Femur (tissue), 1 donor: ENCODE measurements around the gene VSIG10L2.
"Not testable (repeated sequence)": the region's sequence is repeated elsewhere in the genome, so short reads cannot be mapped to it uniquely, and the experiment has no call there.

Experiments used
- DNase-seq: peaks from one replicate; pipeline ENCODE4 v3.0.0-alpha.2; 2017

Gene VSIG10L2

DNA sequence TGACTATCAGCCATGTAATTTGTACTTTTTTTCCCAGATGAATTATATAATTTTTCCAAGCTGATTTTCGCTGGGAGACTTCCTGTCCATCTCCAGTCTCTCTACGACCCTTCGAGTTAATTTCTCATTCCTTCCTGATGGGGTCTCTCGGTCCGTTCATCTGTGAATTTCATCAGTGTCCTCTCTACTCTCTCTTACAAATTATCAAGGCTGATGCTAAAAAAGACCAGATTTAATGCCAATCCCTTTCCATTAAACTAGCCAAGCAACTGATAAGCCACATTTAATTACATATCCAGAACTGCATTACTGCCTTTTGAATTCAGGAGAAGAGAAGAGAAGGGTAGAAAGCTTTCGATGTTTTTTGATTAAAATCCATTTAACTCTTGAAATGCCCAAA lies 25.8 kb downstream of the VSIG10L2 start:
- no peak for DNase-seq

DNA sequence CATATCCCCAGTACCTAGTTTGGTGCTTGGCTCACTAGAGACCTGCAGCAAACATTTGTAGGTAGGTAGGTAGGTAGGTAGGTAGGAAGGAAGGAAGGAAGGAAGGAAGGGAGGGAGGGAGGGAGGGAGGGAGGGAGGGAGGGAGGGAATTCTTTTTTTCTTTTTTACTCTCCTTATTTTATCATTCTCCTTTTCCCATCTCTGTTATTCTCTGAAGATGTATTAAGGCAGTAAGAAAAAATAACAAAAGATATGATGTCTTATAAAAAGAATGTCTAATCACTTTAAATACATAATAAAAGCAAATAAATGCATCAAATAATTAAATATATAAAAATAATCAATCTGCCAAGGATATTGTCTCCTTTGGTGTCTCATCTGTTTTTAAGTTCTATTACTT lies 28.4 kb downstream of the VSIG10L2 start:
- DNase-seq = no peak

DNA sequence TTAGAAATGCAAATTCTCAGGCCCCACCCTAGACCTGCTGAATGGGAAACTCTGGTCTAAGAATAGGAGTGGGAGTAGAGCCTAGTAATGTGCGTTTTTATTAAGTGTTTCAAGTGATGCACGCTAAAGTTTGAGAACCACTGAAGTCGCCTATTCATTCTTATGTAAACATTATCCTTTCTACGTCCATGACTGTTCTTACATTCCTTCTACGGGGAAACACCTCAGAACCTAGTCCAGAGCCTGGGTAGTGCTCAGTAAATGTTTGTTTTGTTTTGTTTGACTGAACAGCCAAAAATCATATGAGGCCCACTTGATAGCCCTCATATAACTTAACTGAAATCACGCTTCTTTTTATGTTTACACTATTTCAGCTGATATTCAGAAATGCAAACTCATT lies 29.8 kb downstream of the VSIG10L2 start:
- no peak for DNase-seq

DNA sequence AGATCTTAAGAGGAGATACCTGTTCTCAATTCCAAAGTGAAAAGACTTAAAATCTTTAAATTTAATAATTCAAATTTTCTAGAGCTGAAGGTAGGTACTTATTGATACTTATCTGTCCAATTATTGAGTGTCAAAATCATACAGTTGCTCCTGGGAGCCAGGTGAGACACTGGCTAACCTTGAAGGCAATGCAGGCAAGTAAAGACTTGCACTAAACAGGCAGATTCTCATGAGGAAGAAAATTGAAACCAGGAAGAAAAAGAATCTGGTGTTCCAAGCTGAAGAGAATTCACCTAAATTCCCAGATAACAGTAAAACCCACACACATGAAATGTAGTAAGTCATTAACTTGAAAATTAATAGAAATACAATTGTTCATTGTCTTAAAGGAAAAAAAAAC lies 30.3 kb downstream of the VSIG10L2 start:
- DNase-seq = no peak

DNA sequence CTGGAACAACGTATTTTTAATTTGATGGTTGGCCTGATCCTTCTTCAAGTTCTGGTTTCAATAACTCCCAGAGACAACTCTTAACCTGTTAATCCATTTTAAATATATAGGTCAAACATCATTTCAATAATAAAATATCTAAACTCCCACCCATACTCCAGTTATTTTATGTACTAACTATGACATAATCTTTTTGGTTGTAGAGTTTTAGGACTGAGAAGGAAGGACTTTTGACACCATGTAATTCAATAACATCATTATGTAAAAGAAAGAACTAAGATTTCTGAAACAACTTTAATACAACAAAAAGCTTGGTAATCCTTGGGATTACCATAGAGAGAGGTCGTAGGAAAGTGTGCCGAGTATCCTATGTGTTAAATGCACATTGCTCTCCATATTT lies 31.5 kb downstream of the VSIG10L2 start:
- no peak for DNase-seq

DNA sequence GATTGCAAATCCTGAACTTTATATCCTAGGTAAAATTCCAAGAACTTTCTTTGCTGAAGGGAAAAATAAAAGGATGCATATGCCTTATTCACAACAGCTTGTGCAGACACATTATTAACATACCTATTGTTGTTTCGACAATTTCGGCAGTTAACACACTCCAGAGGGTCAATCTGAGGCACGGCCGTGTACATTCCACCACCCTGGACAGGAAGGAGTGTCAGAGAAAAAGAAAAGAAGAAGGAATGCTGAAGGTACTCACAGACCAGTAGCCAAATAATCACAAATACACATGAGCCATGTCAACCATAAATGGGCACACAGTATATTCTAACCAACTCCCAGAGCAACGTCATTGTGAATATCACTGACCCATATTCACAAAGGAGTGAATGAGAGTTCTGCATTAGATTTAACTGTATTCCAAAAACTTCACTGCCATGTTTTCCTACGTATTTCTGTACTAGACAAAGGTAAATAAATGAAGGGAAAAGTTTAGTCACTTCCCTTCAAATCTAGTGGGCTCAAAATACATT lies 32.4 kb downstream of the VSIG10L2 start:
- no peak for DNase-seq

DNA sequence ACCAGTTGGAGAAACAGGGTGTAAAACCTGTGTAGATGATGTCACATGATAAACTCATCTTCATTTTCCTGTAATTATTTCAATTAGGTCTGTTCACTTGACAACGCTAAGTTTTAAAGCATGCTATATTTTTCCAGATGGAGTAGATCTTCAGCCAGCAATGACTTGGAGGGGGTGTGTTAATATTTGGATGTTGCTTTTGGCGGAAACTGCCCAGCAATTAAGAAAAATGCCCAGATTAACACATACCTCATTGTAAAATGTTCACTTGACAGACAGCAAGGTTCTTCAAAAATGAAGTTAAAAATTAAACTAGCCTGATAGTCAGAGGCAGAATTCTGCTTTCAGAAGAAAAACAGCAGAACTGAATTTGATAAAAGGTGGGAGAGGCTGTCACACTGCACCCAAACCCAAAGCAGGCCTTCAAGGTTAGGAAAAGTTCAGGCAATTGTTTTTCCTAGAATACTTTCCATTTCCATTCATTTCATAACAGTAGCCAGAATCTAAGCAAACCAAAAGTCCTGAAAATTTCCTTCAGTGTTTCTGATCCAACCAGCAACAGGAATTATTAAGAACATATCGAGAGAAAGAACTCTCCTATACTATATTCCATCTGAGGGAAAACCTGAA lies 33.0 kb downstream of the VSIG10L2 start:
- no peak for DNase-seq

DNA sequence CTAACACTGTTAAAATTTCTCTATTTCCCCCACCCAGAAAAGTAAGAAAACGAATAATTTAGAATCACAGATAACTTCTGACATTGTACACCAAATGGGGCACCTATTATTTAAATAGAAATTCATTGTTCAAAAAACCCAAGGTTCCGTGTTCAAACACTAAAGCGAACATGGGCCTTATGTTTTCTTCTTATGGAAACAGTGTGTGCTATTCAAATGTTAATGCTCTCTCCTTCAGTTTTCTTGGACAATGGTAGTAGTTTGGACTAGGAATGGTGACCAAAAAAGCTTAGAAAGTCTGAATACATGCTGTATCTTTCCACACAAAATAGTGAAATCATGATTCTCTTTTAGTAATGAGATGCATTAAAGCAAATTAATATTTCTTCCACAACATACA lies 33.7 kb downstream of the VSIG10L2 start:
- DNase-seq = no peak

DNA sequence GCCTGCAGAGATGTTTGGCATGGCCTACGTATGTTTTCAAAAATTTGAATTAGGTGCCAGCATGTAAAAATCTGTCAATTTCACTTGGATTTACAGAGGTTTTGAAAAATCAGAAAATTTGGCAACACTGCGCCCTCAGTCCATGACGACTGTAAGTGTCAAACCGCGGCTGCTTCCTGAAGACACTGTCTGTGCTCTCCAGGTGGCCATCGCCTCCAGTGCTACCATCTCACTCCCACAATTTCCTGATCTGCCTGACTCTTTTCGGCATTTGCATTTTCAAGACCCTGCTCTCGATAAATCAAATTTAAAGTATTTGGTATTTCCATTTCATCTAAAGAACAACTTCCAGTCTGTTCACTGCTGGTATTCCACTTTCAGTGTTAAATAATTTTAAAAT lies 34.6 kb downstream of the VSIG10L2 start:
- DNase-seq = no peak

DNA sequence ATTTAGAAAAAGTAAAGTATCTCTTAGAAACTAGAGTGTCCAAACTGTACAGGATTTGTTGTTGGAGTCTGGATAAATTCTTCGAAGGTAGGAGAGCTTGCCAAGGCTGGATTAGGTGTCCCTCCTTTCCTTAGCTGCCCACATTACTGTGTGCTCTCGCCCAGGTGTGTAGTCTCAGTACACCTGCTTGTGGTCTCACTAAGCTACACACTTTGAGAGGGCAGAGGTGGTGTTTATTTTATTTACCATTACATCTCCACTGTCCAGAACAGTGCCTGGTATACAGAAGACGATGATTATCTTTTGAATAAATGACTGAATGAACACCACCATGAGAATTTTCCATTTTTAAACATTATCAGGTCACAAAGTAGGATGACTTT lies 36.5 kb downstream of the VSIG10L2 start:
- no peak for DNase-seq

DNA sequence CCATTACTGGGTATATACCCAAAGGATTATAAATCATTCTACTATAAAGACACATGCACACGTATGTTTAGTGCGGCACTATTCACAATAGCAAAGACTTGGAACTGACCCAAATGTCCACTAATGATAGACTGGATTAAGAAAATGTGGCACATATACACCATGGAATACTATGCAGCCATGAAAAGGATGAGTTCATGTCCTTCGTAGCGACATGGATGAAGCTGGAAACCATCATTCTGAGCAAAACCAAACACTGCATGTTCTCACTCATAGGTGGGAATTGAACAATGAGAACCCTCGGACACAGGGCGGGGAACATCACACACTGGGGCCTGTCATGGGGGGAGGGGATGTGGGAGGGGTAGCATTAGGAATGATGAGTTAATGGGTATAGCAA lies 40.1 kb downstream of the VSIG10L2 start:
- DNase-seq = not testable (repeated sequence)

DNA sequence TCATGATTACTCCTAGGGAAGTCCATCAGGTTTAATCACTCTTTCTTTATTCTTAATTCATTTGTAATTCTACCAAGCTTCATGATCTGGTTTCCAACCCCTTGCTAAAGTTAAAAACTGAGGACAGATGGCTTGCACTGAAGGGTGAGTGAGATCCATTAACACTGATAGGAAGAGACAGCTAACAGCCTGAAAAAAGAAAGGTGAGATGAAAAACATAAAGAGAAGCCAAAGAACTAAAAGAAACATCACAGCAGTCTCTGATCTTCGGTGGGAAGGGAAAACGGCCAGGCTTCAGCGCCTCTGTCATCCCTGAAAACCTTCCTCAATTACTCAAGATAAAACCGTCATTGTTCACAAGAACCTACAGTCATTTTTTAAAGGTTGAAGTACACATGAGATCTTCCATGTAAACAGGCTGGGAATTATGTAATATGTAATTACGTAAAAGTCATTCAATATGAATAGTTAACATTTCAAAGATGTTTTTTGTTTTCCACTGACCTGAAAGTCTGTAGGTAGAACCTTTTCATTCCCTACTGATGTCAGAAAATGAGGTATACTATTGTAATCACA lies 41.3 kb downstream of the VSIG10L2 start:
- DNase-seq = no peak

DNA sequence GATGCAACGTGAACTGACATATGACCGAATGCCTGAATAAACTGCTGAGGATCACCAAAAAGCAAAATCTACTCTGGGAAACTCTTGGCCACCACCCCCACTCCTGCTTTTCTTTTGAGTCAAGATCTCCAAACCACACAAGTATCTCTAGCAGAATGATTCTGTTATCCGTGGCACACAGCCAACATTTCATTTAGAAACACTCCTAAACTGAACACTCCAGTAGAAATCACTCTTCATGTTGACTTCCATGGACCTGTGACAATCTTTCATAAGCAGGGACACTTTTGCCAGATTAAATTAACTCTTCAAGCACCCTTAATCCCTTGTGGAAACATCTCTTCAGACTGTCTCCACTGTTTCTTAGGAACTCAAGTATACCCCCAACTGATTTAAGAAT lies 44.4 kb downstream of the VSIG10L2 start:
- DNase-seq = no peak

DNA sequence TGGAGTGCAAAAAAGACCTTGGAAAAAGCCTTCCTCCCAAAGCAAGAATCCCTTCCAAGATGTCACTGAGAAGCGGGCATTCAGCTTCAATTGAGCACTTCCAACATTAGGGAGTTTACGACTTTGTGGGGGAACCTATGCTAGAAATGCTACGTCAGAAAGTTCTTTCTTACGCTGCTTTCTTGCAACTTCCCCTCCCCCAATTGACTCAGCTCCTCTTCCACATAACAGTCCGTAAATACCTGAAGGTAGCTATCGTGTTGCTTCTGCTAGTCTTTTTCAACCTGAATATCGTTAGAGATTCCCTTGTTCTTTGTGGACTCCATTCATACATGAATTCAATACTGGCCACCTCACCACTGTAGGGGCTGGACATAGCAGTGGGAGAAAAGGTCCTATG lies 47.0 kb downstream of the VSIG10L2 start:
- no peak for DNase-seq

DNA sequence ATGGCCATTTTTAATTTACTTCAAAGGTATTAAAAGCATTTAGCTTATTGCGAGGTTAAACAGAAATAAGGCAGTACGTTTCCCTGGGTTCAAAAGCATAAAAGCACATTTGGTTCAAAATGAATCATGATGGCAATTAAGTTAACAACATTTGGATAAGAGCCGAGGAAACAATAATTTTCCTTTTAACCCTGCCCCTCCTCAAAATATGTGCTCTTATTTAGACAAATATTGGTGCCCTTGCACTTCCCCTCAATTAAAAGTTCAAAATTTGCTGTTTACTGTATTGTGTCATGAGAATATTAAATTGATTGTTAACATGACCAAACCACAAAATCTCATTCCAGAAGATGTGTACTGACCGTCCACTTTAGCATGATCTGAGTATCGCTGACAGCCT lies 48.7 kb downstream of the VSIG10L2 start:
- no peak for DNase-seq

DNA sequence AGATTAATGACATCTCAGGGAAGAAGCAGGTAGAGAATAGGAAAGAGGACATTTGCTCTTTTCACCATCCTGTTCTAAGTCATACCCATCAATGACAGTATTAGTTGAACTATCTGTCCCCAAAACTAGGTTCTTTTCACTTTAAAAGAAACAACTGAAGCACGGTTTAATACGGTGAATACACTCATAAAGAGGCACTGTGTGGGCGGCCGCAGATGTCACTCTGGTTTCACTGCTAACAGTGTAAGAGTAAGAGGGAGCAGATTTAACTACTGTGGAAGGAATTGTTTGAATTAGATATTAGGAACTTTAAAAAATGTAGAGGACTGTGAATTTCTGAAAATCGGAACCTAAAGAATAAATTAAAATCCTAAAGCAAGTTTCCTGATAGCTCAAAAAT lies 49.5 kb downstream of the VSIG10L2 start:
- DNase-seq = no peak

DNA sequence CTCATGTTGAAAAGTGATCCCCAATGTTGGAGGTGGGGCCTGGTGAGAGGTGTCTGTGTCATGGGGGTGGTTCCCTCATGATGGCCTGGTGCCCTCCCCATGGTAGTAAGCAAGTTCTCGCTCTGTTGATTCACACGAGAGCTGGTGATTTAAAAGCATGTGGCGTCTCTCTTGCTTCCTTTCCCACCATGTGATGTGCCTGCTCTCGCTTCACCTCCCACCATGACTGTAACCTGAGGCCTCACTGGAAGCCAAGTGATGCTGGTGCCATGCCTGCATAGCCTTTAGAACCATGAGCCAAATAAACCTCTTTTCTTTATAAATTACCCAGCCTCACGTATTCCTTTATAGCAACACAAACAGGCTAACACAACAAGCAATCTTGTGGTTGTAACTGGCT lies 52.4 kb downstream of the VSIG10L2 start:
- DNase-seq = no peak

DNA sequence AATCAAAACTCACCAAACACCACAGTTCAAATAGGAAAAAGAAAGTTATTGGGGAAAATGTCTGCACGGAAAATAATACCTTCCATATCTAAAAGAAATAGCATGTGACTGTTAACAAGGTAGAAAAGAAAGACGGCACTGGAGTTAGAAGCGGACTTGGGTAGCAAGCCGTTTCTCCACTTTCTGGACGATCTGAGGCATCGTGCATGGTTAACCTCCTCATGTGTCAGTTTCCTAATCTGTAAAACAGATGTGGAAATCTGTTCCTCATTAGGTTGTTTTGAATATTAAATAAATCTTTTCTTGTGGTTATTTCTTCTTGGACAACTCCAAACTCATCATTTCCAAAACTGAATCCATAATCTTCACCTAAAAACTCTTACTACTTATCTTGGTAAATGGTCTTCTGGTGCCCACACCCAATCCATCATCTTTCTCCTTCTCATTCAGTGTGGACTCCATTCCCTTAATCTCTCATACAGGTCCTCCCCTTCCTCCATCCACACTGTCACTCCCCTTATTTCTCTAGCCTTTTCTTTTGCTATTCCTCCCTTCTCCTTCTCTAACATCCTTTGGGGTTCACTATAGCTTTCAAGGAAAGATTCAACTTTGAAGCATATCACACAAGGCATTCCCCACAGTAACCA lies 53.5 kb downstream of the VSIG10L2 start:
- no peak for DNase-seq

DNA sequence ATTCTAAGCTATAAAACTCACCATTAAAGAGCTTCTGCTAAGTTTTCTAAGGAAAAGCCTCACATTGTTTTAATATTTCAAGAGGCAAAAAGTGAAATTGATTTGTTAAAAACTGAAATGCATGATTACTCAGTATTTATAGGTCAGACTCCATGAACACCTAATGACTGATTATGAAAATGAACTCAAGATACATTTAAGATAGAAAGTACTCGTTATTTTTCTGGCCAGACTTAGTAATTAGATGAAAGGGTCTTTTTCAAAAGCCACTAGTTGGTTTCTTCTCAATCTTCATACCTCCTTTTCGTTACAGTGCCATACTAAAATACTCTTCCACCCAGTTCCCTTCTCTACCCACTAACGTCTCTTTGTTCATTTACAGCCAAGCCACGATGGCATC lies 56.3 kb downstream of the VSIG10L2 start:
- DNase-seq = no peak
